GM19025 (cell line): ENCODE results near the gene FAM76A.
"Not testable (repeated sequence)": the region's sequence is repeated elsewhere in the genome, so short reads cannot be mapped to it uniquely, and the experiment has no call there.

Experiments used
- ATAC-seq: cut with Tn5 transposase; IDR thresholded peaks from one replicate; pipeline ENCODE4 v1.9.1; 2021; ENCODE audit warnings: mild to moderate bottlenecking, low read depth, moderate library complexity; ENCODE audit not compliant: unreplicated experiment

The FAM76A gene

DNA sequence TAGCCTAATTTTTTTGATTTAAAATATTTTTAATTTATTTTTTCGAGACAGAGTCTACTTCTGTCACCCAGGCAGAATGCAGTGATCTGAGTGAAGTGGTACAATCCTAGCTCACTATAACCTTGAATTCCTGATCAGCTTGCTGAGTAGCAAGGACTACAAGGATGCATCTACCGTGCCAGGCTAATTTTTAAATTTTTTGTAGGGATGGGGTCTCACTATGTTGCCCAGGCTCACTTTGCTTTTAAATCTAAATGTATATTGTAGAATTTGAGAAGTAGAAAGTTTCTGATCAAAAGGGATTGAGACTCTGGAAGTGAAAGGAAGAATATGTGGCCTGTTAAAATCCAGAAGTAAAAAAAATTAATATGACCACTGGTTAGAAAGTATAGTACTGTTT is 48.9 kb downstream of the FAM76A start:
- ATAC-seq, result no peak

DNA sequence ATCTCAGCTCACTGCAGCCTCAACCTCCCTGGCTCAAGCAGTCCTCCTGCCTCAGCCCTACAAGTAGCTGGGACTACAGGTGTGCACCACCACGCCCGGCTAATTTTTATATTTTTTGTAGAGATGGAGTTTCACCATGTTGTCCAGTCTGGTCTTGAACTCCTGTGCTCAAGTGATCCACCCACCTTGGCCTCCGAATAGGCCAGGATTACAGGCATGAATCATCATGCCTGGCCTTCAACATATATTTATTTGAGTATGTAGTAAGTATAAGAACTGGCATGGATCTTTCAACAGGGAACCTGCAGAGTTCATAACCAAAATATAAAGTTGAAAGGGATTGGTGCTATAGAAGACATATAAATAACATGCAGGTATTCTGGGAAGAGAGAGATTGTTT is 49.6 kb downstream of the FAM76A start:
- ATAC-seq, result not testable (repeated sequence)

DNA sequence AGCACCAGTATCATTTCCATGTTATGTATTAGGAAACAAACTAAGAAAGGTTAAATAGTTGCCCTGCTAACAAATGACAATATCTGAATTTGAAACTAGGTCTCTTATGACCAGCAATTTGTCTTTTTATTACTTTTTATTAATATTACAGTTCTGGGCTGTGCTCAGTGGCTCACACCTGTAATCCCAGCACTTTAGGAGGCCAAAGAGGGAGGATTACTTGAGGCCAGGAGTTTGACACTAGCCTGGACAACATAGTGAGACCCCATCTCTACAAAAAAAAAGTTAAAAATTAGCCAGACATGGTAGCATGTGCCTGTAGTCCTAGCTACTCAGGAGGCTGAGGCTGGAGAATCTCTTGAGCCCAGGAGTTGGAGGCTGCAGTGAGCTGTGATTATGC is 50.5 kb downstream of the FAM76A start:
- not testable (repeated sequence) for ATAC-seq

DNA sequence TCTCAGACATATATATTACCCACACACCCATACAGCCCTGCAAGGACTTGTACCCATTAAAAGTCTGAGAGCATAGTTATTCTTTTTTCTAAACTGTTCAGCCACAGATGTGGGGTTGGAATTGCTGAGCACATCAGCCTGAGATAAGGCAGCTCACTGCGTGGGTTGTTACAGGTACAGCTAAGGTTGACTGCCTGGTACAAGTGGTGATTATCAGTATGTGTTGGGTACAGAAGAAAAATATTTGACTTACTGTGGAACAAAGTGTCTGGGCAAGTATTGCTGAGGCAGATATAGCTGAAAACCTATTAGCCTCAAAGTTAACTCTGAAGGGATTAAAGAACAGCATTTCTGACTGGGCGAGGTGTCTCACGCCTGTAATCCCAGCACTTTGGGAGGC is 52.3 kb downstream of the FAM76A start:
- no peak for ATAC-seq

DNA sequence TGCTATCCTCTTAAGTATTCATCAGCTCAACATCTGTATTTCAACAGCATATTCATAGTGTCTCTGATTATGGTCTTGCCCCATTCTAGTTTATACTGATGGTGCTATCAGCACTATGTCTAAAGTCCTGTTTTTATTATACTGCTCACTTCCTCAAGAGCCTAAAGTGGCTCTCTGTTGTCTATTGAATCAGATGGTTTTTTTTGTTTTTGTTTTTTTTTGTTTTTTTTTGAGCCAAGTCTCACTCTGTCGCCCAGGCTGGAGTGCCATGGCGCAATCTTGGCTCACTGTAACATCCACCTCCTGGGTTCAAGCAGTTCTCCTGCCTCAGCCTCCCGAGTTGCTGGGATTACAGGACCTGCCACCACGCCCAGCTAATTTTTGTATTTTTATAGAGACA is 53.4 kb downstream of the FAM76A start:
- no peak for ATAC-seq

DNA sequence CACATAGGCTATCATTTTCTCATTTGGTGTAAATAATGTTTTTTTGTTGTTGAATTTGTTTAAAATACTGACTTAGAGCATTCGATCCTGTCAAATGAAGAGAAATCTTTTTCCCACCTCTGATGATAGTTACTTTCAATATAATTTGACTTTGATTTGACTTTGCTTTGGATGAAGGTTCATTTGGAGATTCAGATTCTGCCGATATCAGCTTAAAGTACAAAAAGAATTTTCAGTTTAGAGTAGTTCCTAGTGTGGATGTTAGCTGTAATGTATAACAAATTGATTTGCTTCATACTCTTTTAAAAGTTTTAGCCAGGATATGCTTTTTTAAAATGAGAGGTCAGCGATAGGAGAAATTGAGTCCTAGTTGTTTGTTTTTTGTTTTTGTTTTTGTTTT is 57.2 kb downstream of the FAM76A start:
- ATAC-seq, result no peak

DNA sequence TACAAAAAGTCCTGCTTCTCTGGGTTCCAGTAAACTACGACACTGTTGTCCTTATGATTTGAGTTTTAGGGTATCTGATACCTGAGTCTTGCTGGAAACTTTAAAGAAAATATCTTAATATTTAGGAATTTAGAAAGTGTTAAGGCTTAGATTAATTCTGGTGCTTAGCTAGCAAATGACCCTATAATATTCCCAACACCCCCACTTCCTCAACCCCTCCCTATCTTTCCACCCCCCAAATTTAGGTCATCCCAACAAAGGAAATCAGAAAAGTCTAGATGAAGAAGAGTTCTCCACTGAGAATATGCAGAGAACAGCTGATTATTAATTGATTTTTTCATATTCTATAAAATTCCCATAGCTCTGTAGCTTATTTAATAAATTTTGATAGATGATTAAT is 58.9 kb downstream of the FAM76A start:
- no peak for ATAC-seq

DNA sequence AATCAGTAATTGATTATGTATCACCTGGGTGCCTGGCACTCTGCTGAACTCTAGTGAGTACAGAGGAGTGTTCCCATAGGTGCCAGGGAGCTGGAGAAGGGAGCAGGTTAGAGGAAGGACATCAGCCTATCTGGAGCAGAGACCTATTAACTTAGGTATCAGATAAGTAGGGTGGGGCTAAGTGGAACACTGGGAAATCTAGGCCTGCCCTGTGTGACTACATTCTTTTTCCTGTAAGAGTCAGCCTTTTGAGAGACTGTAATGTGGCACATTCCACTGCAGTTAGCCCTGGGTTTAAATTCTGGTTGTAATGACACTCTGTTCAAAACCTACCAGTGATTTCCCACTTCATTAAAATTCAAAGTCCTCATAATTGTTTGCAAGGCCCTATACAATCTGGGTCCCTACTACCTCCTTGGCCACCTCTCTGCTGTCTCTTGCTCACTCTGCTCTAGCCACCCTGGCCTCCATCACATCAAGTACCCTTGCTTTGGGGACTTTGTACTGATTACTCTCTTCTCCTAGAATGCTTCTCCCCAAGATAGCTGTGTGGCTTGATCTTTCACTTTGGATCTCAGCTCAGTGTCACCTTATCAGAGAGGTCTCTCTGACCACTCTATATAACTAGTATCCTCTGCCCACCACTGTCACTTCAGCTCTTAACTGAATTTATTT is 60.2 kb downstream of the FAM76A start:
- ATAC-seq, result no peak

DNA sequence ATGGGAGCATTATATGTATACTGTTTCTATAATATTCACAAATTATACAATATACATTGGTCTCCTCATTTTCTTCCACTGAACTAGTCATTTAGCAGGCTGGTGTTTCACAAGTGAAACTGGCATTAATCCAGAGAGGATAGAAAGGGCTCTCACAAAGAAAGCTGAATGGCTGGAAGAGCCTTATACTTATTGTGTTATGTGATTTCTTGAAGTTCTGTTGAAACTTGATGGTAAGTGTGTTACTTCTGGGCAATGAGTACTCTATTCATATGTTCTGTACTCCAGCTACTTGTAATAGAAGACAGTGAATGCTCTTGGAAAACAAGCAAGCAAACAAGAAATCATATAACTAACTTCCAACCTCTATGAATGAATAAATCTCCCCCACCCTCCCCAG is 62.1 kb downstream of the FAM76A start:
- ATAC-seq, result no peak

DNA sequence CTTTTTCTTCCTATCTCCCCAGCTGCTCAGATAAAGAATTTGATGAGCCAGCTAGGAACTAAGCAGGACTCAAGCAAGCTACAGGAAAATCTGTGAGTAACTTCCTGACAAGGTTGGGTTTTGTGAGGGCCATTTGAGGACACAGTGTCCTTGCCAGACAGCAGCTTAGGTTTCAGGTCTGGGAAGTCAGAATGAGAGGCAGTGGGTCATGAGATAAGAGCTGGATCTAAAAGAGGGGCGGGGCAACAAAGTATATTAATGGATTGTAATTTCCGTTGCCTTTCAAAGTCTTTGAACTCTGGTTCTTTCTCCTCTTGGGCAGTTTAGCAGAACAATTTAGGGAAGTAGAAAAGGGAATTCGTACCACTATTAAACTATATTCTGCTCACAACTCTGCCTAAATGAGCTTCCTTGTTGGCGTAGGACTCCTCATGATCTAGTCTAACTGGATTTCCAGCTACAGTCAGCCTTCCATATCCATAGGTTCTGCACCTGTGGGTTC is 63.8 kb downstream of the FAM76A start:
- no peak for ATAC-seq

DNA sequence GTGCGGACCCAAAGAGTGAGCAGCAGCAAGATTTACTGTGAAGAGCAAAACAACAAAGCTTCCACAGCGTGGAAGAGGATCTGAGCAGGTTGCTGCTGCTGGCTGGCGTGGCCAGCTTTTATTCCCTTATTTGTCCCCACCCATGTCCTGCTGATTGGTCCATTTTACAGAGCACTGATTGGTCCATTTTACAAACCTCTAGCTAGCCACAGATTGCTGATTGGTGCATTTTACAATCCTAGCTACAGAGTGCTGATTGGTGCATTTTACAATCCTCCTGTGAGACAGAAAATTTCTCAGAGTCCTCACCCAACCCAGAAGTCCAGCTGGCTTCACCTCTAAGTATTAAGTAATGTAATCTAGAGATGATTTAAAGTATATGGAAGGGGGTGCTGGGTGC is 64.5 kb downstream of the FAM76A start:
- not testable (repeated sequence) for ATAC-seq

DNA sequence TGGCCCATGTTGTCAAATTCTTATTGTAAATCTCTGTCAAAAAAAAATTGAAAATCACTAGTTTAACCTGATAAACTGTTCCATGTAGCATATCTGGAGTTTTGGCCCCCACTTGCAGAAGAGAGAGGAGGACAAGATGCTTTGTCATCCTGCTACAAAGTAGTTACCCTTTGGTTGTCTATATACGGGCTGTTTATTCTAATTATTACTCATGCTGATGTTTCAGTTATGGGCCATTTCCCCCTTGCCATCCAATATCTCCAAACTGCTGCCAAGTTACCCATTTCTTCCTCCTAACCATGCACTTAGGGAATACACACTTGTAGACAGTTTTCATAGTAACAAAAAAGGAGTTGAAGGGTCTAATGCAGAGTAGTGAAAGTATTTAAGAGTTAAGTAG is 69.8 kb downstream of the FAM76A start:
- ATAC-seq, result no peak

DNA sequence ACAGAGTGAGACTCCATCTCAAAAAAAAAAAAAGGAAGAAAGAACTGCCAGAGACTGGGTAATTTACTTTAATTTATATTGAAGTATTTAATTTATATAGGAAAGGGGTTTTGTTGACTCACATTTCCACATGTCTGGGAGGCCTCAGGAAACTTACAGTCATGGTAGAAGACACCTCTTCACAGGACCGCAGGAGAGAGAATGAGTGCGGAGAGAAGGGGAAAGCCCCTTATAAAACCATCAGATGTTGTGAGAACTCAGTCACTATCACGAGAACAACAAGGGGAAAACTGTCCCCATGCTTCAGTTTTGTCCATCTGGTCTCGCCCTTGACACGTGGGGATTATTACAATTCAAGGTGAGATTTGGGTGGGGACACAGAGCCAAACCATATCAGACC is 79.0 kb downstream of the FAM76A start:
- ATAC-seq, result no peak

DNA sequence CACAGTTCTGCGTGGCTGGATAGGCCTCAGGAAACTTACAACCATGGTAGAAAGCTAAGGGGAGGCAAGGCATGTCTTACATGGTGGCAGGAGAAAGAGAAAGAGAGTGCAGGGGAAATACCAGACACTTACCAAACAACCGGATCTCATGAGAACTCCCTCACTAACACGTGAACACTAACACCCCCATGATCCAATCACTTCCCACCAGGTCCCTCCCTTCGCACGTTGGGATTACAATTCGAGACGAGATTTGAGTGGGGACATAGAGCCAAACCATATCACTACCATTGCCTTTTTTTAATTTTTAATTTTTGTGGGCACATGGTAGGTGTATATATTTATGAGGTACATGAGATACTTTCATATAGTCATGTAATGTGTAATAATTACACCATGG is 81.0 kb downstream of the FAM76A start:
- ATAC-seq, result no peak

DNA sequence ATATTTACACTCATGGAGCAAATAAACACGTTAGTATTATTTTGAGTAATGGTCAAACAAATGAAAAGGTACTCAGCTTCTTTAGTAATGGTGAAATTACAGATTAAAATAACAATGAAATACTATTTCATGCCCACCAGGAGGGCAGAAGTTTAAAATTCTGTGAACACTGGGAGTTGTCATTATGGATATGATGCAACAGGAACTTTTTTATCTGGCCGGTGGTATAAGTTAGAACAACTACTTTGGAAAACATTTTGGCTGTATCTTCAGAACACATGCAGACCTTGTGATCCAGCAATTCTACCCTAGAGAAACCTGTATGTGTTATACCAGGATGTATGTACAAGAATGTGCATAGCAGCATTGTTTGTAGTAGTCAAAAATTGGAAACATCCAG is 81.6 kb downstream of the FAM76A start:
- no peak for ATAC-seq

DNA sequence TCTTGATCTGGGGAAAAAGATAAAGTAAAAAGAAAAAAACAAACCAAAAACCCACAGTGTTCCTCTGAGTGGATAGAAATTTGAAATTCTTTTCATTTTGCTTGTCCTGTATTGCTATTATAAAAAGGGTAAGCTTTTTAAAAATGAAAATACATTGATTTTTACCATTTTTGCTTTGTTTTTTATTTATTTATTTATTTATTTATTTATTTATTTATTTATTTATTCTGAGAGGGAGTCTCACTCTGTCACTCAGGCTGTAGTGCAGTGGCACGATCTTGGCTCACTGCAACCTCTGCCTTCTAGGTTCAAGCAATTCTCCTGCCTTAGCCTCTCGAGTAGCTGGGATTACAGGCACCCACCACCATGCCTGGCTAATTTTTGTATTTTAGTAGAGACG is 82.4 kb downstream of the FAM76A start:
- ATAC-seq, result not testable (repeated sequence)

DNA sequence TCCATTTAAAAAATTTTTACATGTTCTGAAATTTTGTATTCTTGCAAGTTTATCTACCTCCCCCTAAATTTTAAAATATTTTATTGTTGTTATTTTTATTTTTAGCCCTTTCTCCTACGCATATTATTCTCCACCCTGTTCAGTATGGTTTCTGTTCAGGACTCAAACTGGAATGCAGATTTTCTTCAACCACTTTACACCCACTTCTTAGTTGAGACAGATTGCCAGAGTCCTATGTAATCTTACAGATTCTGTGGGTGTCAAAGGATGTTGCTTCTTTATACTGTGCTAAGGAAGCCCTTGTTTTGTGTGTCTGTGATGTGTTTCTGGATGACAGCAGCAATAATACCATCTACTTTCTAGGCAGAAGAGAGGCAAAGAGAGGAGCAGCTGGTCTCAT is 84.1 kb downstream of the FAM76A start:
- ATAC-seq, result no peak

DNA sequence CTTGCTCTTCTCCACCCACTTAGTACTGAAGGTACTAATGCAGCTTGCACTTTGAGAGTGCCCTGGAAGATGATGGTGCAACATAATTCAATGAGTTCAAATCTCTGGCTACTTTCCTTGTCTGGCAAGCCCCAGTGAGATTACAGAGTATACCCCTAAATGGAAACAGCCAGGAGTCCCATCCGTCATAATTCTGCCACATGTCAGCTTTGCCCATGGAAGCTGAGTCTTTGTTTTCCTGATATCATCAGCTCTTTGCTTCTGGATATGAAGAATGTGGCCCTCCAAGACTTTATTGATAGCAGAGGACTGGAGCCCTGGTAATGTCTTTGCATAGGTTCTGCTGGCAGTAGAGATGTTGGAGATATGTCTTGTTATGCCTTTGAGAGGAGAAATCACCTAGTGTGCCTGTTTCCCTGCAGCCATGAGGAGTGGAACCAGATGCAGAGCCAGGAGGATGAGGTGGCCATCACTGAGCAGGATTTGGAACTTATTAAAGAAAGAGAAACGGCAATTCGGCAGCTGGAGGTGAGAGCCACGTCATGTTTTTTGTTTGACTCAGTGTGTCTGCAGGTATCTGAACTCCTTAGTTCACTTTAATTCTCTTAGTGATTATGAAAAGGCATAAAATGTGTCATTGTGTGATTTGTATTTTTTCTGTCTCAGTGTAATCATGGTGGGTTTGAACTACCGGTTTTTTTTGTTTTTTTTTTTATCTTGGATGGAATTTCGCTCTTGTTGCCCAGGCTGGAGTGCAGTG is 86.2 kb downstream of the FAM76A start:
- no peak for ATAC-seq
